Measurements from ENCODE around the gene LMAN1L. TPM values are rescaled to one million over a fixed set of nuclear protein-coding genes. Genes with fewer than 3 reads are reported as not detected.
A peak's percentile ranks its signal among the peaks of the same experiment; 100 is the strongest.

LMAN1L gene
- total RNA-seq, 1 experiment from 2014 or later = not detected

DNA sequence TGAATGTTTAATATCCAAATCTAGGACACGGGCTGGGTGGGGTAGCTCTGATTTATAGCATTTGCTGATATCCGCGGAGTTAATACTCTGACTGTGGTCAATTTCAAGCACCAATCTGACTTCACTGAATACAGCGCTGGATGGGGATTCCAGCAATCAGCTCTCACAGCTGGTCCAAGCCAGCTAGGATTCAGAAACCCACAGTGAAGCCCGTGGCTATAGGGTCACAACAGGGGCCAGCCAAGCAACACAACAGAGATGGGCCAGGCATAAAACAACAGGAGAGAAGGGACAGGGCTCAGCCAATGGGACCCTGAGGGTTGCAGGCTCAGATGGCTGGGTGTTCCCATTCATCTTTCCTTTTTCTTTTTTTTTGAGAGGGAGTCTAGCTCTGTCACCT lies 5.4 kb upstream of the LMAN1L start:
- no peak overlapping the region for H2BK120ac ChIP-seq (ENCODE audit: low read depth, low read length, poor library complexity, severe bottlenecking)
- no peak overlapping the region for H2BK15ac ChIP-seq (ENCODE audit: low read depth, low read length)
- no peak overlapping the region for H3K9ac ChIP-seq (ENCODE audit: extremely low read depth, insufficient read length, low read length)
- Mint-ChIP-seq H3K36me3 (ENCODE audit: insufficient read depth in 1 of 3, low read depth in 3 of 3) (peaks cover 9 to 16% (median 15%) of the 10 kb centered on the region in 3 experiments; a peak in 5 of 7 replicates), H3K27me3 (ENCODE audit: low read depth) (0 out of 2 replicates have a peak, but pooled peaks cover 2% of the 10 kb centered on the region), H3K4me3 (no peak overlapping the region; a peak in 1 of 5 replicates), H3K27ac (peak overlapping the region in 1 of 3 experiments; percentile 90; a peak in 2 of 7 replicates), H3K9me3 (no peaks in the 10 kb centered on the region), H3K4me1 (peaks cover 9 to 16% of the 10 kb centered on the region in 2 experiments)
- no peaks in the 10 kb centered on the region for H3K79me1 ChIP-seq (ENCODE audit: insufficient read depth, low read depth, low read length, poor library complexity, severe bottlenecking)
- no peaks in the 10 kb centered on the region for H3K27me3 ChIP-seq (ENCODE audit: insufficient read depth, low read length)
- H2AK5ac ChIP-seq (ENCODE audit: insufficient read length, low read length) = no peak overlapping the region
- no peak overlapping the region for H3K56ac ChIP-seq (ENCODE audit: insufficient read length, low read depth, low read length)
- no peaks in the 10 kb centered on the region for H3K79me2 ChIP-seq (ENCODE audit: insufficient read depth, low read length)
- no peak overlapping the region for H3K23ac ChIP-seq (ENCODE audit: insufficient read length, low read depth, low read length)
- H3K18ac ChIP-seq (ENCODE audit: insufficient read length, low read depth, low read length) = no peak overlapping the region
- no peak overlapping the region for H4K5ac ChIP-seq (ENCODE audit: insufficient read length, low read depth, low read length)
- WGBS (ENCODE audit: extremely low coverage, insufficient read length, low lambda C conversion rate) = no CpG with 5 or more reads among the region's 5 CpGs
- H2BK5ac ChIP-seq (ENCODE audit: insufficient read length, low read length) = no peak overlapping the region
- no peak overlapping the region for H2BK20ac ChIP-seq (ENCODE audit: low read depth, low read length, poor library complexity, severe bottlenecking)
- H3K4me2 ChIP-seq (ENCODE audit: insufficient read depth, insufficient read length, low read length) = no peak overlapping the region
- no peak overlapping the region for H3T11ph ChIP-seq (ENCODE audit: low read length)
- no peaks in the 10 kb centered on the region for H3K23me2 ChIP-seq (ENCODE audit: insufficient read length, low read depth, low read length, poor library complexity, severe bottlenecking)
- H4K91ac ChIP-seq (ENCODE audit: insufficient read length, low read depth, low read length) = no peak overlapping the region
- TF ChIP-seq, protein P1, sequence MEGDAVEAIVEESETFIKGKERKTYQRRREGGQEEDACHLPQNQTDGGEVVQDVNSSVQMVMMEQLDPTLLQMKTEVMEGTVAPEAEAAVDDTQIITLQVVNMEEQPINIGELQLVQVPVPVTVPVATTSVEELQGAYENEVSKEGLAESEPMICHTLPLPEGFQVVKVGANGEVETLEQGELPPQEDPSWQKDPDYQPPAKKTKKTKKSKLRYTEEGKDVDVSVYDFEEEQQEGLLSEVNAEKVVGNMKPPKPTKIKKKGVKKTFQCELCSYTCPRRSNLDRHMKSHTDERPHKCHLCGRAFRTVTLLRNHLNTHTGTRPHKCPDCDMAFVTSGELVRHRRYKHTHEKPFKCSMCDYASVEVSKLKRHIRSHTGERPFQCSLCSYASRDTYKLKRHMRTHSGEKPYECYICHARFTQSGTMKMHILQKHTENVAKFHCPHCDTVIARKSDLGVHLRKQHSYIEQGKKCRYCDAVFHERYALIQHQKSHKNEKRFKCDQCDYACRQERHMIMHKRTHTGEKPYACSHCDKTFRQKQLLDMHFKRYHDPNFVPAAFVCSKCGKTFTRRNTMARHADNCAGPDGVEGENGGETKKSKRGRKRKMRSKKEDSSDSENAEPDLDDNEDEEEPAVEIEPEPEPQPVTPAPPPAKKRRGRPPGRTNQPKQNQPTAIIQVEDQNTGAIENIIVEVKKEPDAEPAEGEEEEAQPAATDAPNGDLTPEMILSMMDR (conservative IDR thresholded peaks at IDR 0.05) = no peak
- H3K4ac ChIP-seq (ENCODE audit: low read depth, low read length) = no peak overlapping the region
- no peak overlapping the region for H3K14ac ChIP-seq (ENCODE audit: insufficient read depth, low read length)
- no peak overlapping the region for H3K27ac ChIP-seq (ENCODE audit: insufficient read length, low read depth, low read length)
- H4K8ac ChIP-seq (replicated peaks; ENCODE audit: insufficient read length, low read depth, low read length) = no peak overlapping the region
- H4K20me1 ChIP-seq (ENCODE audit: control insufficient read depth, insufficient read depth, insufficient read length) = no peaks in the 10 kb centered on the region
- H2BK12ac ChIP-seq (ENCODE audit: insufficient read length, low read depth, low read length) = no peak overlapping the region
- H3K9me3 ChIP-seq (ENCODE audit: control insufficient read depth, low read depth, low read length) = no peaks in the 10 kb centered on the region
- H2AFZ ChIP-seq (ENCODE audit: low read length) = no peak overlapping the region
- no peak for DNase-seq
- no peaks in the 10 kb centered on the region for H3K4me1 ChIP-seq (ENCODE audit: insufficient read depth, low read length)

All from H9 (cell line).